Caco-2 (cell line): ENCODE data around the gene PDZK1IP1. TPM values are rescaled to one million over a fixed set of nuclear protein-coding genes. Genes with fewer than 3 reads are reported as not detected.

ENCODE experiments used
- BruUV-seq: library from RNA; stranded (reverse); fragments of 400-500 nt; replicated peaks from 2 replicates; lab custom pipeline; 2021; lab: Mats Ljungman, UMichigan
- CTCF ChIA-PET: fragments of 300-600 bp; sonication (Branson Sonifier 250); formaldehyde crosslinking; loops from one replicate; lab custom pipeline; 2022; ENCODE audit warnings: antibody characterized with exemption; lab: Charles Lee
- POLR2A ChIA-PET: fragments of 300-600 bp; sonication (Branson Sonifier 250); formaldehyde crosslinking; loops from one replicate; lab custom pipeline; 2022; ENCODE audit warnings: antibody characterized with exemption; lab: Charles Lee
- DNase-seq, 2 experiments: peaks; one replicate each; pipeline versions ENCODE4 v3.0.0 to v3.0.0-alpha.2; 2020 to 2022
- H3K27me3 ChIP-seq: replicated peaks from 2 replicates; pipeline ENCODE4 v1.6.0; 2011; ENCODE audit warnings: low read length; ENCODE audit not compliant: control insufficient read depth, insufficient read depth
- H3K36me3 ChIP-seq: 2 replicates; pipeline ENCODE4 v1.5.1; 2011; ENCODE audit warnings: low read length; ENCODE audit not compliant: control insufficient read depth, insufficient read depth
- H3K4me1 ChIP-seq: fragments of 250-450 bp; sonication (Bioruptor Pico); 2 replicates; pipeline ENCODE4 v1.5.1; 2020; ENCODE audit warnings: mild to moderate bottlenecking
- H3K4me3 ChIP-seq: 2 replicates; pipeline ENCODE4 v1.5.1; 2011; ENCODE audit warnings: low read depth, mild to moderate bottlenecking, control low read depth, low read length
- H3K9me3 ChIP-seq: fragments of 250-450 bp; sonication (Bioruptor Pico); 2 replicates; pipeline ENCODE4 v1.5.1; 2020; ENCODE audit warnings: mild to moderate bottlenecking, moderate library complexity
- H3K27ac Mint-ChIP-seq: one replicate; pipeline ENCODE4 v1.8.0; 2022; ENCODE audit warnings: mixed read lengths; ENCODE audit not compliant: unreplicated experiment
- H3K27me3 Mint-ChIP-seq: one replicate; pipeline ENCODE4 v1.8.0; 2022; ENCODE audit warnings: mixed read lengths; ENCODE audit not compliant: insufficient read depth, unreplicated experiment
- H3K36me3 Mint-ChIP-seq: one replicate; pipeline ENCODE4 v1.8.0; 2022; ENCODE audit warnings: mild to moderate bottlenecking, mixed read lengths; ENCODE audit not compliant: insufficient read depth, unreplicated experiment
- H3K4me1 Mint-ChIP-seq: one replicate; pipeline ENCODE4 v1.8.0; 2022; ENCODE audit warnings: low read depth, mixed read lengths; ENCODE audit not compliant: unreplicated experiment
- H3K4me3 Mint-ChIP-seq: one replicate; pipeline ENCODE4 v1.8.0; 2022; ENCODE audit warnings: mild to moderate bottlenecking, moderate library complexity, mixed read lengths; ENCODE audit not compliant: unreplicated experiment
- H3K9me3 Mint-ChIP-seq: one replicate; pipeline ENCODE4 v1.8.0; 2022; ENCODE audit warnings: mixed read lengths; ENCODE audit not compliant: unreplicated experiment
- CTCF ChIP-seq, 2 experiments: fragments of 200-600 bp in 1 of 2; IDR thresholded peaks; 1 replicate in 1 of 2; 2 replicates in 1 of 2; pipeline versions ENCODE4 v1.5.1 to v1.8.0; 2011 to 2022; ENCODE audit warnings: antibody characterized with exemption in 1 of 2, control low read depth in 1 of 2, inconsistent platforms in 1 of 2, low read depth in 1 of 2, low read length in 1 of 2, mild to moderate bottlenecking in 1 of 2, moderate library complexity in 1 of 2; ENCODE audit not compliant: insufficient read depth in 1 of 2, severe bottlenecking in 1 of 2, unreplicated experiment in 1 of 2
- intact Hi-C: fragments of 100-400 bp; cut with micrococcal nuclease; formaldehyde crosslinking; loops from one replicate; pipeline ENCODE4 v1.10.0; 2022; ENCODE audit not compliant: unreplicated experiment
- total RNA-seq: library from RNA; stranded (reverse); gene quantifications from 2 replicates; pipeline ENCODE4 v1.2.3, GENCODE V29; 2022

The PDZK1IP1 gene
- total RNA-seq, 1 experiment from 2014 or later, result 6.1 TPM

GRCh38 chr1:47209091-47209490 is 19.3 kb upstream of the PDZK1IP1 start:
- Mint-ChIP-seq H3K36me3 (peaks cover 9% of the 10 kb centered on the region), H3K4me1 (peaks cover 6% of the 10 kb centered on the region), H3K9me3 (no peaks in the 10 kb centered on the region), H3K4me3 (no peak overlapping the region), H3K27me3 (no peaks in the 10 kb centered on the region), H3K27ac (no peak overlapping the region)
- TF ChIP-seq CTCF (IDR thresholded peaks at IDR 0.05; ENCODE audit: insufficient read depth in 1 of 2, low read depth in 1 of 2, low read length in 1 of 2, severe bottlenecking in 1 of 2, unreplicated experiment in 1 of 2), result no peak
- Histone ChIP-seq H3K9me3 (no peaks in the 10 kb centered on the region), H3K36me3 (no peaks in the 10 kb centered on the region), H3K27me3 (no peaks in the 10 kb centered on the region), H3K4me3 (no peak overlapping the region), H3K4me1 (no peaks in the 10 kb centered on the region)
- intact Hi-C loops, result no loop called here
- DNase-seq, result no peak
- ChIA-PET CTCF (no interaction called here), POLR2A (no interaction called here)
- BruUV-seq, result no TSS peak

- Mint-ChIP-seq H3K9me3 (no peaks in the 10 kb centered on the region), H3K27me3 (no peaks in the 10 kb centered on the region), H3K27ac (no peak overlapping the region), H3K36me3 (peaks cover 9% of the 10 kb centered on the region), H3K4me3 (no peak overlapping the region), H3K4me1 (peaks cover 6% of the 10 kb centered on the region)
- Histone ChIP-seq H3K4me3 (no peak overlapping the region), H3K4me1 (no peaks in the 10 kb centered on the region), H3K36me3 (no peaks in the 10 kb centered on the region), H3K9me3 (no peaks in the 10 kb centered on the region), H3K27me3 (no peaks in the 10 kb centered on the region)
- no TSS peak for BruUV-seq
- intact Hi-C loops, result no loop called here
- POLR2A ChIA-PET, result no interaction called here
- TF ChIP-seq CTCF (IDR thresholded peaks at IDR 0.05; ENCODE audit: insufficient read depth in 1 of 2, low read depth in 1 of 2, low read length in 1 of 2, severe bottlenecking in 1 of 2, unreplicated experiment in 1 of 2), result no peak
- DNase-seq, result no peak
- CTCF ChIA-PET, result no interaction called here
Measured at GRCh38 chr1:47208374-47208850, 18.6 kb upstream of the PDZK1IP1 start.

GRCh38 chr1:47207803-47208373 is 18.1 kb upstream of the PDZK1IP1 start:
- intact Hi-C loops, result no loop called here
- peaks cover 4% of the 10 kb centered on the region; the same call in 1 of the 2 replicates for H3K9me3 ChIP-seq
- DNase-seq, result no peak
- ChIA-PET CTCF (no interaction called here), POLR2A (no interaction called here)
- Mint-ChIP-seq H3K4me3 (no peak overlapping the region), H3K27me3 (no peaks in the 10 kb centered on the region), H3K36me3 (peaks cover 9% of the 10 kb centered on the region), H3K9me3 (no peaks in the 10 kb centered on the region), H3K27ac (no peak overlapping the region), H3K4me1 (peaks cover 6% of the 10 kb centered on the region)
- H3K36me3 ChIP-seq, result no peaks in the 10 kb centered on the region
- no peaks in the 10 kb centered on the region for H3K27me3 ChIP-seq
- H3K4me3 ChIP-seq, result no peak overlapping the region
- H3K4me1 ChIP-seq, result no peaks in the 10 kb centered on the region
- BruUV-seq, result no TSS peak
- no peak for TF ChIP-seq CTCF (IDR thresholded peaks at IDR 0.05; ENCODE audit: insufficient read depth in 1 of 2, low read depth in 1 of 2, low read length in 1 of 2, severe bottlenecking in 1 of 2, unreplicated experiment in 1 of 2)
